ENCODE results near the gene METTL26.
A peak's percentile ranks its signal among the peaks of the same experiment; 100 is the strongest.

The METTL26 gene

GRCh38 chr16:658679-659571, 22.8 kb upstream of the METTL26 start:
- DNase-seq: no peak

DNA sequence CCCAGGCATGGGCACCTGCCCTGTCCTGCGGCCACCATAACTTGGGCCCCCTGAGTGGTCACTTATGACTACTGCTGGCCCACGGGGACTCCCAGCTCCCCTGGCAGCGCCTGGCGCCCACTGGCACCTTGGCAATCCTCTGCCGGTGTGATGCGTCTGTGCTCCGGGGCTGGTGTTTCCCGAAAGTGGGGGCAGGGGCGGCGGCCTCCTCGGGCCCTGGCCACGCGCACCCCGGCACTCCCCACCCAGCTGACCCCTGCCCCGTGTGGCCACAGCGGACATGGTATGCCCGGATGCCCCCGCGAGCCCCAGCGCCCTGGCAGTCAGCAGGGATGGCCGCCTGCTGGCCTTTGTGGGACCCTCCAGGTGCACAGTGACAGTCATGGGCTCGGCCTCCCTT, 21.4 kb upstream of the METTL26 start:
- no peak for DNase-seq

- no peak for DNase-seq
Observed at GRCh38 chr16:654034-654433, 17.9 kb upstream of the METTL26 start.

- no peak for DNase-seq
Observed at GRCh38 chr16:652454-653305, 16.6 kb upstream of the METTL26 start.

DNA sequence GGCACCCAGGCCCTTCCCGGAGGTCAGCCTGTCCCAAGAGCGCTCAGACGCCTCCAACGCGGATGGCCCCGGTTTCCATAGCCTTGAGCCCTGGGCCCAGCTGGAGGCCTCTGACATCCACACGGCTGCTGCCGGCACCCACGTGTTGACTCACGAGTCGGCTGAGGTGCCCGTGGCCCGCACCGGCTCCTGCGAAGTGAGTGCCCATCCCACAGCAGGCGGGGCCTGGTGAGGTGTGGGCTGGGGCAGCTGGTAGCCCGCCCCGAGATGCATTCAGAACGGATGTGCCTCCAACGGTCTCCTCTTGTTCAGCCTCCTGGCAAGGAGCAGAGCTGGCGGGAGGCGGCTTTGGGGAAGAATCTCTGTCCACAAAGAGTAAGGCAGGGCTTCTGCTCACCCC, 15.7 kb upstream of the METTL26 start:
- DNase-seq: no peak

- no peak for DNase-seq
Observed at GRCh38 chr16:649631-650030, 13.5 kb upstream of the METTL26 start.

GRCh38 chr16:648781-649589, 12.9 kb upstream of the METTL26 start, which contains the start of gene WDR90:
WDR90 (plus strand) TSS chr16:649365; CDS start chr16:649417, 52 bp downstream.
- DNase-seq: peak; percentile 68

DNA sequence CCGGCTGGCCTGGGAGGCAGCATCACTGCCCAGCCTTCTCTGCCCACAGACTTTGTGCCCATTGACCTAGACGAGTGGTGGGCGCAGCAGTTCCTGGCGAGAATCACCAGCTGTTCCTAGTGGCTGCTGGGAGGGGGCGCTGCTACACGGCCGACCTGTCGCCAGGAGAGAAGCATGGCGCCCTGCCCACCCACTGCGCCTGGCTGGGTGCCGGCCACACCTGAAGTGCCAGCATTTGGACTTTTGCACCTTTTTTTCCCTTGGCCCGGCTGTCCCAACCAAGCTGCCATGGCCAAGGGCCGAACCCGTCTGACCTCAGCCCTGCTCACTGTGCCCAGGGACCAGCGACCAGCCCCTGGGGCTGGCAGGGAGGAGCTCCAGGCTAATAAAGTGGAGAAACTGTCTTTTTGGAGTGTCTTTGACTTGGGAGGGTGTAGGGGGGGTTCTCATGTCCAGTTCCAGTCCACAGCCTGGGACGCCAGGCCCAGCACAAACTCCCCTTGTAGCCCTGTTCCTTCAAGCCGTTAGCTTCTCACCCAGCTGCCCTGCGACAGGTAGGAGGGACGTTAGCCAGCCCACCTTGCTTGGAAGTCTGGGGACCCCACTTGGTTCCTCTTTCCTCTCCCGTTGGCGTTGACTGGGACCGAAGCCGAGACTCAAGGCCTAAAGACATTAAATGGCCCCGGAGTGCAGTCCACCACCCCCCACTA, 12.1 kb upstream of the METTL26 start:
- DNase-seq: no peak

DNA sequence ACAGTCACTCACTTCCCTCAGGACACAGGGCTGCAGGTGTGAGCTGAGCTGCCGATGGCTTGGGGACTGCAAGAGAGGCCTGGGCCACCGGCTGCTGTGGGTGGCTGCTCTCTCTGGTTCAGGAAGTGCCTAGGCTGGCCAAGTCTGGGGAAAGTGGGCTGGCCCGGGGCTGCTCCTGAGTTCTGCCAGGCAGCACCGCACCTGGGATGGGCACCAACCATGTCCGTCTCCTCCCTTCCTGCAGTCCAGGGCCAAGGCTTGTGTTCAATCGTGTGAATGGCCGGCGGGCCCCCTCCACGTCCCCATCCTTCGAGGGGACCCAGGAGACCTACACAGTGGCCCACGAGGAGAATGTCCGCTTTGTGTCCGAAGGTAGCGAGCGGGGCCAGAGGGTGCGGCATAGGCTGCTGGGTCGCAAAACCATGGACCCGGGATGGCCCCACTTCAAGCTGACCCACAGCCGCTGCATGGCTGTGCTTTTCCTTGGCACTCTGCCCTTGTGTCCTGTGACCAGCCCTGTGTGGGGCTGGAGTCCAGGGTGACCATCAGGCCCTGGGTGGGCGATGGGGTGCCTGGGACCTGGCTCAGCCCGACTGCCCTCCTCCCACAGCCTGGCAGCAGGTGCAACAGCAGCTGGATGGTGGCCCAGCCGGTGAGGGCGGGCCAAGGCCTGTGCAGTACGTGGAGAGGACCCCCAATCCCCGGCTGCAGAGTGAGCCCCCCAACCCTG, 11.2 kb upstream of the METTL26 start:
- no peak for DNase-seq

- no peak for DNase-seq
Observed at GRCh38 chr16:646679-647172, 10.6 kb upstream of the METTL26 start.

- DNase-seq: no peak
Observed at GRCh38 chr16:645852-646678, 10.0 kb upstream of the METTL26 start.

DNA sequence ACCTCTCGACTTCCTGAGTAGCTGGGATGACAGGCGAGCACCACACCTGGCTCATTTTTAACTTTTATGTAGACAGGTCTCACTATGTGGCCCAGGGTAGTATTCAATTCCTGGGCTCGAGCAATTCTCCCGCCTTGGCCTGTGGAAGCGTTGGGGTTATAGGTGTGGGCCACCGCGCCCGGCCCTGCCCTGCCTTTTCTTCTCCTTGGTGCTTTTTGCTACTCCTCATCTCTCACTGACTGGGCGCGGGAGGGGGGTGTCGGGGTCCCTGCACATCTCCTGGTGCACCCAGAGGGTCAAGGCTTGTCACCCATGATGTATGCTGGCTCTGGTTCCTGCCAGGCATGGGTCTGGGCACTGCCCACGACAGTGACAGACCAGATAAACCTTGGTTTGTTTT, 8.5 kb upstream of the METTL26 start:
- DNase-seq: no peak

- DNase-seq: no peak
Observed at GRCh38 chr16:643050-643368, 6.9 kb upstream of the METTL26 start.

GRCh38 chr16:642189-643049, 6.3 kb upstream of the METTL26 start:
- DNase-seq: no peak

DNA sequence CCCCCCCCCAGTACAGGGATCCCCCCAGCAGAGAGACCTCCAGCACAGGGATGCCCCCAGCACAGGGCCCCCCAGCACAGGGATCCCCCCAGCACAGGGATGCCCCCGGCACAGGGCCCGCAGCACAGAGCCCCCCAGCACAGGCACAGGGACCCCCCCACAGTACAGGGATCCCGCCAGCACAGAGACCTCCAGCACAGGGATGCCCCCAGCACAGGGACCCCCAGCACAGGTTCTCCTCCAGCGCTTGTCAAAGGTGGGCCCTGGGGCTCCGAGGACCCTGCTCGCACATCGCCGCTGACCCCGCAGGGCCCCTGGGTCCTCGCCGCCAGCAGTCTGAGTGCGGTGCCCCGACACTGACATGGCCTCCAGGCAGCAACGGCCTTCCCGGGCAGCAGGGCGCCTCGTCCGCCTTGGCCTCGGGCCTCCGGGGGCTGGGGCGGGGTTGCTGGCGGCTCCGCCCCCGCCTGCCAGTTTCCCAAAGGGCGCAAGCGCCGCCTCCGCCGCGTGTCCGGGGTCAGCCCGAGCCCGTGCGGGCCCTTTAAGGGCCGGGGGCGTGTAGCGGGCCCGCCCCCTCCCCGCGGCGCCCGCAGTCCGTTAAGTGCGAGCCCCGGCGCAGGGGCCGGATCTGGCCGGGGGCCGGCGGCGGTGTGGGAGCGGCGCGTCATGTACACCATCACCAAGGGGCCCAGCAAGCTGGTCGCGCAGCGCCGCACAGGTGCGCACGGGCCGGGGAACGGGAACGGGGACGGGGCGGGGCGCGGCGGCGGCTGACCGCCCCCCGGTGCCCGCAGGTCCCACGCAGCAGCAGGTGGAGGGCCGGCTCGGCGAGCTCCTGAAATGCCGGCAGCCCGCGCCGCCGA, 5.5 kb upstream of the METTL26 start, which contains the start of gene MCRIP2:
Gene MCRIP2 (plus strand): TSS at position 503 of the 863 bp plus-strand sequence. CDS start 164 bp downstream, at position 667.
- no peak for DNase-seq

DNA sequence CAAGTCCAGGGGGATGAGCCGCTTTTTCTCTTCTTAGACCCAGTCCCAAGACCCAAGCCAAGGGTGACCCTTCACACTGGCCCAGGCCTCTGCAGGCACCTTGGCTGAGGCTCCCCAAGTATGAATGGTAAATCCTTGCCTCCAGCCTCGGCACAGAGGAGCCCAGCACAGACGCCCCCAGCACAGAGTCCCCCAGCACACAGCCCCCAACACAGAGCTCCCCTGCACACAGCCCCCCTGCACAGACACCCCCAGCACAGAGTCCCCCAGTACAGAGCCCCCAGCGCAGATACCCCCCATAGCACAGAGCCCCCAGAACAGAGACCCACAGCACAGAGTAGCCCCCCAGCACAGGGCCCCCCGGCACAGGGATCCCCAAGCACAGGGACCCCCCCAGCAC, 4.5 kb upstream of the METTL26 start:
- DNase-seq: no peak

DNA sequence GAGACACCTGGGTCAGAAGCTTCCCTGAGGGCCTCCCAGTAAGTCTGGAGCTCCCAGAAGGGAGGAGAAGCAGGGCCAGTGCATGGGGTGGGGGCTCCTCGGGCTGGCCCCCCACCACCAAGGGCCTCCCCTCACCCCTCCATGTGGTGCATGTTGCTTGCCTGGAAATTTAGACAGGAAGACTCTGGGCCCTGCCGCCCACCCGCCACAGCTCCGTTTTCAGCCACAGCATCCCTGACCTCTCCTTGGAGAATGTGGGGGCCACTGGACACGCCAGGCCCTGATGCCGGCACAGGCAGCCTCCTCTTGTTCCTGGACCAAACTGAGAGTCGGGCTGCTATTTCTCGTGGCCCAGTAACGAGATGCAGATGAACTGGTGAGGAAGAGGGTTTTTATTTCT, 2.7 kb upstream of the METTL26 start:
- no peak for DNase-seq

DNA sequence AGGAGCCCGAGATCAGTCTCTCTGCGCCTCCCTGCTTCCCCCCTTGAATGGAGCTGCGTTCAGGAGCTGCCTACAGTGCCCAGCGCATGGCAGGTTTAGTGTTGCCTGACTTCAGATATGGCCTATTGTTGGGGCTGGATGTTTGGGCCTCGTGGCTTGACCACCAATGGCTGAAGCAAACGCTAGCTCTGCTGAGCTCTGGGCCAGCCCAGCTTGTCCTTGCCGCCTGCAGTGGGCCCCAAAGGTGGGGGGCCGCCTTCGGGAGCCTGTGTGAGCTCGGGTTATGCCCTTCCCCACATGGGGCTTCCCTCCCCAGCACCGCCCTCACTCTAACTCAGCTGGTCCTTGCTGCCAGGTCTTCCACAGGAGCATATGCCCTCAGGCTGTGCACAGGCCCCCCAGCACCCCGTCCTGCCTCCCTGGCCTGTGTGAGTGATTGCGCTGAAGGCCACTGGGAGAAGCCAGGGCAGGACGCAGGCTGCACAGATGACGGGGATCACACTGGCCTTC, 2.0 kb upstream of the METTL26 start:
- no peak for DNase-seq
